Right lobe of liver (tissue), 4 donors: ENCODE data around the gene YWHAB.
"Not testable (repeated sequence)": the region's sequence is repeated elsewhere in the genome, so short reads cannot be mapped to it uniquely, and the experiment has no call there.

ENCODE experiments used
- POLR2A ChIP-seq: fragments of 450-650 bp; IDR thresholded peaks from one replicate; pipeline ENCODE4 v1.6.1; 2017; ENCODE audit warnings: antibody characterized with exemption, mild to moderate bottlenecking
- TF ChIP-seq, protein P1 (sequence below), 4 donors: fragments of 200-600 bp in 3 of 4; fragments of 450-650 bp in 1 of 4; IDR thresholded peaks; one replicate each; pipeline versions ENCODE4 v1.5.1 to v1.8.0; 2016 to 2022; ENCODE audit warnings: antibody characterized with exemption in 4 of 4, mild to moderate bottlenecking in 2 of 4
- donor health status: DM: no; HTN: no; CAD: no.
- donor health status: DM: no; HTN: no; CAD: no.
- donor health status: DM: no; HTN: yes; CAD: no.

DNA sequence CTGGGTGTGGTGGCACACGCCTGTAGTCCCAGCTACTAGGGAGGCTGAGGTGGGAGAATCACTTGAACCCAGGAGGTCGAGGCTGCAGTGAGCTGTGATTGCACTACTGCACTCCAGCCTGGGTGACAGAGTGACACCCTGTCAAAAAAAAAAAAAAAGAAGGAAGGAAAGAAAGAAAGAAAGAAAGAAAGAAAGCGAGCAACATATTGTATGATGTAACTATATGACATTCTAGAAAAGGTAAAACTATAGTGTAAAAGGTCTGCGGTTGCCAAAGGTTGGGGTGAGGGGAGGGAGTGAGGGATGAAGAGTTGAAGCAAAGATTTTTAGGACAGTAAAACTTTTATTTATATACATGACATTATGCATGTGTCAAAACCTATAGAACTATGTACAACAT, 3.1 kb upstream of the YWHAB start:
- TF ChIP-seq, protein P1, sequence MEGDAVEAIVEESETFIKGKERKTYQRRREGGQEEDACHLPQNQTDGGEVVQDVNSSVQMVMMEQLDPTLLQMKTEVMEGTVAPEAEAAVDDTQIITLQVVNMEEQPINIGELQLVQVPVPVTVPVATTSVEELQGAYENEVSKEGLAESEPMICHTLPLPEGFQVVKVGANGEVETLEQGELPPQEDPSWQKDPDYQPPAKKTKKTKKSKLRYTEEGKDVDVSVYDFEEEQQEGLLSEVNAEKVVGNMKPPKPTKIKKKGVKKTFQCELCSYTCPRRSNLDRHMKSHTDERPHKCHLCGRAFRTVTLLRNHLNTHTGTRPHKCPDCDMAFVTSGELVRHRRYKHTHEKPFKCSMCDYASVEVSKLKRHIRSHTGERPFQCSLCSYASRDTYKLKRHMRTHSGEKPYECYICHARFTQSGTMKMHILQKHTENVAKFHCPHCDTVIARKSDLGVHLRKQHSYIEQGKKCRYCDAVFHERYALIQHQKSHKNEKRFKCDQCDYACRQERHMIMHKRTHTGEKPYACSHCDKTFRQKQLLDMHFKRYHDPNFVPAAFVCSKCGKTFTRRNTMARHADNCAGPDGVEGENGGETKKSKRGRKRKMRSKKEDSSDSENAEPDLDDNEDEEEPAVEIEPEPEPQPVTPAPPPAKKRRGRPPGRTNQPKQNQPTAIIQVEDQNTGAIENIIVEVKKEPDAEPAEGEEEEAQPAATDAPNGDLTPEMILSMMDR (IDR thresholded peaks at IDR 0.05) = not testable (repeated sequence)
- not testable (repeated sequence) for TF ChIP-seq POLR2A
